Liver (tissue), 3 donors: Measurements from ENCODE around the gene ALPK3.

Source experiments
- EGR1 ChIP-seq, 2 donors: IDR thresholded peaks; 2 replicates each; pipeline ENCODE4 v1.6.1; 2016 to 2018; ENCODE audit warnings: antibody characterized with exemption in 2 of 2, low read depth in 2 of 2
- JUND ChIP-seq, 2 donors: IDR thresholded peaks; 2 replicates each; pipeline ENCODE4 v1.6.1; 2016; ENCODE audit warnings: antibody characterized with exemption in 2 of 2
- SP1 ChIP-seq: IDR thresholded peaks from 2 replicates; pipeline ENCODE4 v1.6.1; 2018; ENCODE audit warnings: antibody characterized with exemption, mild to moderate bottlenecking
- TF ChIP-seq, protein P1 (sequence below): fragments of 150-350 bp; IDR thresholded peaks from 2 replicates; pipeline ENCODE4 v1.5.1; 2017; ENCODE audit warnings: improper control_type of control experiment, low read depth, low read length; ENCODE audit not compliant: missing input control
- donor health status: healthy.
- donor health status: healthy.

DNA sequence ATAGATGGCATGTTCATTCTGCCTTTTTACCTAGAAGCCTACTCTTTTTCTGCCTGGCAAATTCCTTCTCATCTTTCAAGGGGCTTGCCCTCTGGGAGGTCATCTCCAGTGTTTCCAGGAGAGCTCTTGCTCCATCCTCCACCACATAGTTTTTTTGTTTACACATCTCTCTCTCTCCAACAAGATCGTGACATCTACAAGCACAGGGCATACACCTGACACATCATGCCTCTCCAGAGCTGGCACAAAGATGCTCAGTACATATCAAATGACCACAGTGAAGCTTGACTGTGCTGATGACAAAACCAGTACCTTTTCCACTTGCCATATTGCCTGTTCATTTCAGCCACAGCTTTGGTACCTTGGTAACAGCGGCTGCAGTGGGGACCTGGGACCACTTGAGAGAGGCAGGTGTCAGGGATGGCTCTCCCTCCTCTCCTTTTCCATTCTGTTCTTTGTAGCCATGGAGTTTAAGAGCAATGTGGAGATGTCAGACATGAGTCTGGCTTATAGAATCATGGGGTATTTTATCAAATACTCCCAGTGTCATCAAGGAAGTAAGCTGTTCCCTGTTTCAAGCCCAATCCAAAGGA lies 15.4 kb downstream of the ALPK3 start:
- TF ChIP-seq, protein P1, sequence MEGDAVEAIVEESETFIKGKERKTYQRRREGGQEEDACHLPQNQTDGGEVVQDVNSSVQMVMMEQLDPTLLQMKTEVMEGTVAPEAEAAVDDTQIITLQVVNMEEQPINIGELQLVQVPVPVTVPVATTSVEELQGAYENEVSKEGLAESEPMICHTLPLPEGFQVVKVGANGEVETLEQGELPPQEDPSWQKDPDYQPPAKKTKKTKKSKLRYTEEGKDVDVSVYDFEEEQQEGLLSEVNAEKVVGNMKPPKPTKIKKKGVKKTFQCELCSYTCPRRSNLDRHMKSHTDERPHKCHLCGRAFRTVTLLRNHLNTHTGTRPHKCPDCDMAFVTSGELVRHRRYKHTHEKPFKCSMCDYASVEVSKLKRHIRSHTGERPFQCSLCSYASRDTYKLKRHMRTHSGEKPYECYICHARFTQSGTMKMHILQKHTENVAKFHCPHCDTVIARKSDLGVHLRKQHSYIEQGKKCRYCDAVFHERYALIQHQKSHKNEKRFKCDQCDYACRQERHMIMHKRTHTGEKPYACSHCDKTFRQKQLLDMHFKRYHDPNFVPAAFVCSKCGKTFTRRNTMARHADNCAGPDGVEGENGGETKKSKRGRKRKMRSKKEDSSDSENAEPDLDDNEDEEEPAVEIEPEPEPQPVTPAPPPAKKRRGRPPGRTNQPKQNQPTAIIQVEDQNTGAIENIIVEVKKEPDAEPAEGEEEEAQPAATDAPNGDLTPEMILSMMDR = no peak
- TF ChIP-seq EGR1 (IDR thresholded peaks at IDR 0.05; ENCODE audit: low read depth in 2 of 2) (no peak), SP1 (peak; percentile 42), JUND (IDR thresholded peaks at IDR 0.05) (peak in 1 of 2 donors; percentile 21)
